Activated CD4-positive, alpha-beta T cell treated with anti-CD3 and anti-CD28 coated beads, Interleukin-2, amount 10 ng/mL, durations not matched to agents 7 days and 5 days (primary cell): ENCODE data around the gene MTCL1. TPM values are rescaled to one million over a fixed set of nuclear protein-coding genes. Genes with fewer than 3 reads are reported as not detected.

Source experiments
- CTCF ChIA-PET: fragments of 350-600 bp; sonication (Branson Sonifier 250); formaldehyde crosslinking; loops from one replicate; lab custom pipeline; 2021; ENCODE audit warnings: antibody characterized with exemption; lab: Charles Lee
- POLR2A ChIA-PET: fragments of 350-600 bp; sonication (Branson Sonifier 250); formaldehyde crosslinking; loops from one replicate; lab custom pipeline; 2021; ENCODE audit warnings: antibody characterized with exemption; lab: Charles Lee
- DNase-seq: peaks from one replicate; pipeline ENCODE4 v3.0.0-alpha.2; 2020
- H3K27ac Mint-ChIP-seq: one replicate; pipeline ENCODE4 v1.8.0; 2021; ENCODE audit warnings: mild to moderate bottlenecking, moderate library complexity, mixed read lengths
- H3K27me3 Mint-ChIP-seq: one replicate; pipeline ENCODE4 v1.8.0; 2021; ENCODE audit warnings: mixed read lengths
- H3K36me3 Mint-ChIP-seq: one replicate; pipeline ENCODE4 v1.8.0; 2021; ENCODE audit warnings: low read depth, mixed read lengths
- H3K4me1 Mint-ChIP-seq: one replicate; pipeline ENCODE4 v1.8.0; 2021; ENCODE audit warnings: mixed read lengths
- H3K4me3 Mint-ChIP-seq: one replicate; pipeline ENCODE4 v1.8.0; 2021; ENCODE audit warnings: mild to moderate bottlenecking, moderate library complexity, mixed read lengths
- H3K9me3 Mint-ChIP-seq: one replicate; pipeline ENCODE4 v1.8.0; 2021; ENCODE audit warnings: mixed read lengths
- total RNA-seq, 2 experiments: library from RNA; stranded (reverse); gene quantifications; one replicate each; pipeline ENCODE4 v1.2.3, GENCODE V29; 2021

The MTCL1 gene
- total RNA-seq, 2 experiments from 2014 or later = 1.7 to 1.8 TPM

GRCh38 chr18:8824846-8825245 lies 119.5 kb downstream of the MTCL1 start:
- H3K27ac Mint-ChIP-seq = no peak overlapping the region
- no peak overlapping the region for H3K4me3 Mint-ChIP-seq
- no peaks in the 10 kb centered on the region for H3K27me3 Mint-ChIP-seq
- H3K9me3 Mint-ChIP-seq = no peaks in the 10 kb centered on the region
- no peak for DNase-seq
- POLR2A ChIA-PET = no interaction called here
- no peaks in the 10 kb centered on the region for H3K4me1 Mint-ChIP-seq
- H3K36me3 Mint-ChIP-seq = no peaks in the 10 kb centered on the region
- CTCF ChIA-PET = no interaction called here

GRCh38 chr18:8825273-8825672 lies 119.9 kb downstream of the MTCL1 start:
- Mint-ChIP-seq H3K27ac (no peak overlapping the region), H3K4me1 (no peaks in the 10 kb centered on the region), H3K9me3 (no peaks in the 10 kb centered on the region), H3K27me3 (no peaks in the 10 kb centered on the region), H3K4me3 (no peak overlapping the region), H3K36me3 (no peaks in the 10 kb centered on the region)
- DNase-seq = no peak
- POLR2A ChIA-PET = no interaction called here
- CTCF ChIA-PET = no interaction called here

- Mint-ChIP-seq H3K27me3 (no peaks in the 10 kb centered on the region), H3K4me3 (no peak overlapping the region), H3K9me3 (no peaks in the 10 kb centered on the region), H3K4me1 (no peaks in the 10 kb centered on the region), H3K27ac (no peak overlapping the region), H3K36me3 (no peaks in the 10 kb centered on the region)
- no peak for DNase-seq
- CTCF ChIA-PET = no interaction called here
- POLR2A ChIA-PET = no interaction called here
These were observed 120.5 kb downstream of the MTCL1 start for GRCh38 chr18:8825729-8826375.

GRCh38 chr18:8826514-8826913 lies 121.2 kb downstream of the MTCL1 start:
- H3K27me3 Mint-ChIP-seq = no peaks in the 10 kb centered on the region
- no peaks in the 10 kb centered on the region for H3K4me1 Mint-ChIP-seq
- ChIA-PET POLR2A (no interaction called here), CTCF (no interaction called here)
- no peak overlapping the region for H3K4me3 Mint-ChIP-seq
- H3K27ac Mint-ChIP-seq = no peak overlapping the region
- no peaks in the 10 kb centered on the region for H3K36me3 Mint-ChIP-seq
- H3K9me3 Mint-ChIP-seq = no peaks in the 10 kb centered on the region
- DNase-seq = no peak

- Mint-ChIP-seq H3K27ac (no peak overlapping the region), H3K27me3 (no peaks in the 10 kb centered on the region), H3K4me1 (no peaks in the 10 kb centered on the region), H3K36me3 (no peaks in the 10 kb centered on the region), H3K9me3 (no peaks in the 10 kb centered on the region), H3K4me3 (no peak overlapping the region)
- no peak for DNase-seq
- ChIA-PET POLR2A (no interaction called here), CTCF (no interaction called here)
These were observed 121.6 kb downstream of the MTCL1 start for GRCh38 chr18:8826971-8827370.

GRCh38 chr18:8828300-8828699 lies 122.9 kb downstream of the MTCL1 start:
- Mint-ChIP-seq H3K9me3 (no peaks in the 10 kb centered on the region), H3K27me3 (no peaks in the 10 kb centered on the region), H3K36me3 (no peaks in the 10 kb centered on the region), H3K27ac (no peak overlapping the region), H3K4me1 (no peaks in the 10 kb centered on the region), H3K4me3 (no peak overlapping the region)
- CTCF ChIA-PET = no interaction called here
- POLR2A ChIA-PET = no interaction called here
- no peak for DNase-seq

GRCh38 chr18:8828798-8829197 lies 123.4 kb downstream of the MTCL1 start:
- Mint-ChIP-seq H3K36me3 (no peaks in the 10 kb centered on the region), H3K4me3 (no peak overlapping the region), H3K4me1 (no peaks in the 10 kb centered on the region), H3K9me3 (no peaks in the 10 kb centered on the region), H3K27me3 (no peaks in the 10 kb centered on the region), H3K27ac (no peak overlapping the region)
- POLR2A ChIA-PET = no interaction called here
- DNase-seq = no peak
- CTCF ChIA-PET = no interaction called here

- CTCF ChIA-PET = no interaction called here
- Mint-ChIP-seq H3K4me1 (no peaks in the 10 kb centered on the region), H3K27ac (no peak overlapping the region), H3K27me3 (no peaks in the 10 kb centered on the region), H3K9me3 (no peaks in the 10 kb centered on the region), H3K4me3 (no peak overlapping the region), H3K36me3 (no peaks in the 10 kb centered on the region)
- POLR2A ChIA-PET = no interaction called here
- no peak for DNase-seq
These were observed 125.0 kb downstream of the MTCL1 start for GRCh38 chr18:8830067-8831060.

- no peaks in the 10 kb centered on the region for H3K4me1 Mint-ChIP-seq
- no peak for DNase-seq
- no peaks in the 10 kb centered on the region for H3K36me3 Mint-ChIP-seq
These were observed 125.8 kb downstream of the MTCL1 start for GRCh38 chr18:8831112-8831511.

GRCh38 chr18:8831531-8831930 lies 126.2 kb downstream of the MTCL1 start:
- POLR2A ChIA-PET = no interaction called here
- Mint-ChIP-seq H3K9me3 (no peaks in the 10 kb centered on the region), H3K4me3 (no peak overlapping the region), H3K4me1 (no peaks in the 10 kb centered on the region), H3K36me3 (no peaks in the 10 kb centered on the region), H3K27me3 (no peaks in the 10 kb centered on the region), H3K27ac (no peak overlapping the region)
- CTCF ChIA-PET = no interaction called here
- no peak for DNase-seq

More at GRCh38 chr18:8831112-8831511, 125.8 kb downstream of the MTCL1 start:
- Mint-ChIP-seq H3K27ac (no peak overlapping the region), H3K4me3 (no peak overlapping the region), H3K9me3 (no peaks in the 10 kb centered on the region), H3K27me3 (no peaks in the 10 kb centered on the region)
- CTCF ChIA-PET = no interaction called here
- POLR2A ChIA-PET = no interaction called here

GRCh38 chr18:8833480-8833879 lies 128.1 kb downstream of the MTCL1 start:
- H3K9me3 Mint-ChIP-seq = peaks cover 9% of the 10 kb centered on the region
- POLR2A ChIA-PET = no interaction called here
- CTCF ChIA-PET = interaction anchor here (1.4 kb wide), 1 partner anchor 10 kb away, joined by 3 read pairs; no protein-coding TSS in a partner anchor
- no peaks in the 10 kb centered on the region for H3K27me3 Mint-ChIP-seq
- no peak for DNase-seq
- no peak overlapping the region for H3K4me3 Mint-ChIP-seq
- H3K36me3 Mint-ChIP-seq = no peaks in the 10 kb centered on the region
- H3K4me1 Mint-ChIP-seq = no peaks in the 10 kb centered on the region
- H3K27ac Mint-ChIP-seq = no peak overlapping the region

- Mint-ChIP-seq H3K27ac (no peak overlapping the region), H3K9me3 (peaks cover 9% of the 10 kb centered on the region), H3K4me1 (no peaks in the 10 kb centered on the region), H3K4me3 (no peak overlapping the region), H3K27me3 (no peaks in the 10 kb centered on the region), H3K36me3 (no peaks in the 10 kb centered on the region)
- DNase-seq = no peak
- ChIA-PET POLR2A (no interaction called here), CTCF (no interaction called here)
These were observed 129.5 kb downstream of the MTCL1 start for GRCh38 chr18:8834881-8835280.

GRCh38 chr18:8835521-8835953 lies 130.2 kb downstream of the MTCL1 start:
- Mint-ChIP-seq H3K36me3 (no peaks in the 10 kb centered on the region), H3K4me1 (no peaks in the 10 kb centered on the region), H3K9me3 (peaks cover 9% of the 10 kb centered on the region), H3K4me3 (no peak overlapping the region), H3K27me3 (no peaks in the 10 kb centered on the region), H3K27ac (no peak overlapping the region)
- ChIA-PET CTCF (no interaction called here), POLR2A (no interaction called here)
- DNase-seq = no peak
